Activated naive CD8-positive, alpha-beta T cell treated with anti-CD3 and anti-CD28 coated beads for 36 hours (primary cell): Measurements from ENCODE around the gene ZNF681. TPM values are rescaled to one million over a fixed set of nuclear protein-coding genes. Genes with fewer than 3 reads are reported as not detected.
"Not testable (repeated sequence)": the region's sequence is repeated elsewhere in the genome, so short reads cannot be mapped to it uniquely, and the experiment has no call there.

Source experiments
- DNase-seq: peaks from one replicate; pipeline ENCODE4 v3.0.0; 2021
- H3K27ac Mint-ChIP-seq: one replicate; pipeline ENCODE4 v1.8.0; 2022; ENCODE audit warnings: mild to moderate bottlenecking, moderate library complexity, mixed read lengths
- H3K27me3 Mint-ChIP-seq: one replicate; pipeline ENCODE4 v1.8.0; 2022; ENCODE audit warnings: mild to moderate bottlenecking, mixed read lengths
- H3K36me3 Mint-ChIP-seq: one replicate; pipeline ENCODE4 v1.8.0; 2021; ENCODE audit warnings: mild to moderate bottlenecking, mixed read lengths
- H3K4me1 Mint-ChIP-seq: one replicate; pipeline ENCODE4 v1.8.0; 2021; ENCODE audit warnings: mixed read lengths
- H3K4me3 Mint-ChIP-seq: one replicate; pipeline ENCODE4 v1.8.0; 2022; ENCODE audit warnings: mild to moderate bottlenecking, moderate library complexity, mixed read lengths
- H3K9me3 Mint-ChIP-seq: one replicate; pipeline ENCODE4 v1.8.0; 2022; ENCODE audit warnings: mixed read lengths
- total RNA-seq, 2 experiments: library from RNA; stranded (reverse); gene quantifications; one replicate each; pipeline ENCODE4 v1.2.3, GENCODE V29; 2021

Gene ZNF681
- total RNA-seq, 2 experiments from 2014 or later: 5.0 to 5.8 TPM

GRCh38 chr19:23783636-23784035 lies 24.9 kb upstream of the ZNF681 start:
- peaks cover 3% of the 10 kb centered on the region for H3K9me3 Mint-ChIP-seq
- peaks cover 76% of the 10 kb centered on the region for H3K36me3 Mint-ChIP-seq
- H3K4me1 Mint-ChIP-seq: peaks cover 5% of the 10 kb centered on the region
- H3K4me3 Mint-ChIP-seq: no peak overlapping the region
- H3K27ac Mint-ChIP-seq: no peak overlapping the region
- DNase-seq: no peak
- no peaks in the 10 kb centered on the region for H3K27me3 Mint-ChIP-seq

DNA sequence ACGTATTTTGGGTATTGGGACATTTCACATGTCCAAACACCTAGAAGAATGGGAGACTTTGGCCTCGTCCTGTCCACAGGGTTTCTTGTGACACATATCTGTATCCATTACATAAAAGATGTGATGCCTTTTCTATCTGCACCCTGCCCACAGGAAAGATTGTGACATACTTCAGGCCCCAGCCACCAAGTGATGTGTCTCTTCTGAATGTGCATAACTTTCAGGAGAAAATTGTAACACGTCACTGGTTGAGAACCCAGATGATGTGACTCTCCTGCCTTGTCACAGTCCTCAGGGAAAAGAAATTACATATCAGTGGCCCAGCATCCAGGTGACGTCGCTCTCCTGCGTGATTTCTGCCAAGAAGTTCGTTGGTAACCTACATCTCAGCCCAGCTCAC lies 21.0 kb upstream of the ZNF681 start:
- Mint-ChIP-seq H3K27ac (no peak overlapping the region), H3K36me3 (peaks cover 70% of the 10 kb centered on the region), H3K4me1 (peaks cover 14% of the 10 kb centered on the region), H3K9me3 (peaks cover 5% of the 10 kb centered on the region), H3K27me3 (no peaks in the 10 kb centered on the region), H3K4me3 (no peak overlapping the region)
- DNase-seq: no peak

- DNase-seq: no peak
- H3K27ac Mint-ChIP-seq: no peak overlapping the region
- H3K4me3 Mint-ChIP-seq: no peak overlapping the region
- peaks cover 13% of the 10 kb centered on the region for H3K4me1 Mint-ChIP-seq
- H3K9me3 Mint-ChIP-seq: peaks cover 5% of the 10 kb centered on the region
- H3K36me3 Mint-ChIP-seq: peaks cover 65% of the 10 kb centered on the region
- H3K27me3 Mint-ChIP-seq: no peaks in the 10 kb centered on the region
These were observed 19.9 kb upstream of the ZNF681 start for GRCh38 chr19:23778566-23778965.

DNA sequence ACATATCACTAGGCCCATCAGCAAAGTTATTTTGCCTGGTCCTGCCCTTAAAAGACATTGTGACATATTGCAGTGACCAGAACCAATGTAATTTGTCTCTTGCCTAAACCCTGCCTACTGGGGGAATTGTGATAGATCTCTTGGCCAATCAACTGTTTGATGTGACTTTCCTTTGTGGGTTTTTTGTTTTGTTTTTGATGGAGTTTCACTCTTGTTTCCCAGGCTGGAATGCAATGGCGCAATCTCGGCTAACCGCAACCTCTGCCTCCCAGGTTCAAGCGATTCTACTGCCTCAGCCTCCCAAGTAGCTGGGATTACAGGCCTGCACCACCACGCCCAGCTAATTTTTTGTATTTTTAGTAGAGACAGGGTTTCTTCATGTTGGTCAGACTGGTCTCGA lies 19.3 kb upstream of the ZNF681 start:
- not testable (repeated sequence) for H3K4me3 Mint-ChIP-seq, H3K9me3 Mint-ChIP-seq, H3K27me3 Mint-ChIP-seq, H3K27ac Mint-ChIP-seq, DNase-seq
- peaks cover 15% of the 10 kb centered on the region for H3K4me1 Mint-ChIP-seq
- peaks cover 65% of the 10 kb centered on the region for H3K36me3 Mint-ChIP-seq

GRCh38 chr19:23777216-23777615 lies 18.5 kb upstream of the ZNF681 start:
- Mint-ChIP-seq H3K4me3 (no peak overlapping the region), H3K27me3 (no peaks in the 10 kb centered on the region), H3K9me3 (peaks cover 5% of the 10 kb centered on the region), H3K4me1 (peaks cover 20% of the 10 kb centered on the region), H3K36me3 (peaks cover 62% of the 10 kb centered on the region), H3K27ac (peak overlapping the region; percentile 7)
- no peak for DNase-seq

- H3K27ac Mint-ChIP-seq: peak overlapping the region; percentile 7
- DNase-seq: no peak
- peaks cover 5% of the 10 kb centered on the region for H3K9me3 Mint-ChIP-seq
- peaks cover 62% of the 10 kb centered on the region for H3K36me3 Mint-ChIP-seq
- H3K4me1 Mint-ChIP-seq: peaks cover 25% of the 10 kb centered on the region
- no peaks in the 10 kb centered on the region for H3K27me3 Mint-ChIP-seq
- no peak overlapping the region for H3K4me3 Mint-ChIP-seq
These were observed 18.0 kb upstream of the ZNF681 start for GRCh38 chr19:23776507-23777205.

GRCh38 chr19:23774524-23774971 lies 15.9 kb upstream of the ZNF681 start:
- Mint-ChIP-seq H3K9me3 (peaks cover 6% of the 10 kb centered on the region), H3K36me3 (peaks cover 71% of the 10 kb centered on the region), H3K27ac (no peak overlapping the region), H3K4me3 (no peak overlapping the region), H3K27me3 (no peaks in the 10 kb centered on the region), H3K4me1 (peaks cover 38% of the 10 kb centered on the region)
- no peak for DNase-seq

DNA sequence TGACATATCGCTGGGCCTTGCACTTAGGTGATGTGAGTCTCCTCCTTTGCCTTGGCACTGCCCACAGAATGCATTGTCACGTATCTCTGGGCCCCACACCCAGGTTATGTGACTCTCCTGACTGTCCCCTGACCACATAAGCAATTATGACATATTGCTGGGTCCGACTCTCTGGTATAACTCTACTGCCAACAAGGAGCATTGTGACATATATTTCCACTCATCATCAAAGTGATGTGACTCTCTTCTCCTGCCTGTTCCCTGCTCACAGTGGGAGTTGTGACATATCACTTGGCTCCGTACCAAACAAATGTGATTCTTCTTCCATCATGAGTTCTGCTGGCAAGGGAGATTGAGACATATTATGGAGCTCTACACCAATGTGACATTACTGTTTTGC lies 15.4 kb upstream of the ZNF681 start:
- H3K36me3 Mint-ChIP-seq: peaks cover 68% of the 10 kb centered on the region
- H3K27ac Mint-ChIP-seq: no peak overlapping the region
- peaks cover 6% of the 10 kb centered on the region for H3K9me3 Mint-ChIP-seq
- no peak overlapping the region for H3K4me3 Mint-ChIP-seq
- peaks cover 38% of the 10 kb centered on the region for H3K4me1 Mint-ChIP-seq
- no peak for DNase-seq
- H3K27me3 Mint-ChIP-seq: no peaks in the 10 kb centered on the region

GRCh38 chr19:23772675-23773063 lies 14.0 kb upstream of the ZNF681 start:
- H3K4me3 Mint-ChIP-seq: no peak overlapping the region
- peaks cover 3% of the 10 kb centered on the region for H3K9me3 Mint-ChIP-seq
- H3K27me3 Mint-ChIP-seq: no peaks in the 10 kb centered on the region
- peaks cover 62% of the 10 kb centered on the region for H3K36me3 Mint-ChIP-seq
- DNase-seq: no peak
- H3K27ac Mint-ChIP-seq: no peak overlapping the region
- H3K4me1 Mint-ChIP-seq: peaks cover 34% of the 10 kb centered on the region

DNA sequence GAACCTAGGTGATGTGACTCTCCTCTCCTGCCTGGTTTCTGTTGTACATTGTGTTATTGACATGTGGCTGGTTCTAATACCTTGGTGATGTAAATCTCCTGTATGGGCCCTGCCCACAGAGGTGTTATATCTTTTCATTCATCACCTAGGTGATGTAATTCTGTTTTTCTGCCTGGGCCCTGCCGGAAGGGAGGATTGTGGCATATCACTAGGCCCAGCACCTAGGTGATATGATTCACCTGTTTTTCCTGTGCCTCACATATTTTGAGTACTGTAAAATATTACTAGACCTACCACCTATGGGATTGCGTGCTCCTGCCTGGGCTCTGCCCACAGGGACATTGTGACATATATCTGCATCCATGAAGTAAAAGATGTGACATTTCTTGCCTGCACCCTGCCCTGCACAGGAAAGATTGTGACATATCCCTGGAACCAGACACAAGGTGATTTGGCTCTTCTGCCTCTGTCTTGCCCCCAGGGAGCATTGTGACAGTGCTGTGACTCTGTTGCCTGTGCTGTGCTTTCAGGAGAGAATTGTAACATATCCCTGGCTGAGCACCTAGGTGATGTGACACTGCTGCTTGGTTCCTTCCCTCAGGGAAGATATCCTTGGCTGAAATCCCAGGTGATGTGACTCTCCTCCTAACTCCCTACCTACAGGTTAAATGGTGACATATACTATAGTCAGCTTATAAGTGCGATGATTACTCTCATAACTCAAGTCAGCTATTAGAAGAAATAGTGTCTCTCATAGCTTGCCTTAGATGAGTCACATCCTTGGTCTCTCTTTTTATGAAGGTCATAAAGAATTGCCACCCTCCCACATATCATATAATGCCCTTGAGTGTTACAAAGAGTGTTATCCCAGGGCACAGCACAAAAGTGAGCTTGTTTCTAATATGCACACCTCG lies 13.3 kb upstream of the ZNF681 start:
- peaks cover 31% of the 10 kb centered on the region for H3K4me1 Mint-ChIP-seq
- H3K27me3 Mint-ChIP-seq: no peaks in the 10 kb centered on the region
- H3K36me3 Mint-ChIP-seq: peaks cover 60% of the 10 kb centered on the region
- DNase-seq: no peak
- peaks cover 3% of the 10 kb centered on the region for H3K9me3 Mint-ChIP-seq
- no peak overlapping the region for H3K4me3 Mint-ChIP-seq
- peak overlapping the region; percentile 31 for H3K27ac Mint-ChIP-seq

- H3K4me1 Mint-ChIP-seq: peaks cover 29% of the 10 kb centered on the region
- DNase-seq: no peak
- no peak overlapping the region for H3K4me3 Mint-ChIP-seq
- peaks cover 3% of the 10 kb centered on the region for H3K9me3 Mint-ChIP-seq
- no peaks in the 10 kb centered on the region for H3K27me3 Mint-ChIP-seq
- H3K36me3 Mint-ChIP-seq: peaks cover 56% of the 10 kb centered on the region
- H3K27ac Mint-ChIP-seq: peak overlapping the region; percentile 31
These were observed 12.6 kb upstream of the ZNF681 start for GRCh38 chr19:23771316-23771715.

DNA sequence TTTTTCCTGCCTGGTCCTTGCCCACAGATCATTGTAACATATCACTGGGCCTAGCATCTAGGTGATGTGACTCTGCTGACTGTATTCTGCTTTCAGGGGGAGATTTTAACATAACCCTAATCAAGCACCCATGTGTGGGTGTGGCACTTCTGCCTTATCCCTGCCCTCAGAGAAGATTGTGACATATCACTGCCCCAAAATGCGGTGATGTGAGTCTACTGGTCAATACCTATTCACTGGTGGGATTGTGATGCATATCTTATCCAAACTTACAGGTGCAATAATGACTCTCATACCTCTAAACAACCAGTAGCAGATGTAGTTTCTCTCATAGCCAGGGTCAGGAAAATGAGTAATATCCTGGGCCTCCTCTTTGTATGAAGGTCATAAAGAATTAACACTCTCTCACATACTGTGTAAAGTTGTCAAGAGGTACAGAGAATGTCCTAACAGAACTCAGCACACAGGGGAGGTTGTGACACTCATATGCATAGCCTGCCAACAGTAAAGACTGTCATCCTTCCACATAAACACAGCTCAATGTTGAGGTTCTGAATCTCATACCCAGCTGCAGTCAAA lies 12.1 kb upstream of the ZNF681 start:
- Mint-ChIP-seq H3K4me3 (no peak overlapping the region), H3K36me3 (peaks cover 53% of the 10 kb centered on the region), H3K27me3 (no peaks in the 10 kb centered on the region), H3K4me1 (peaks cover 29% of the 10 kb centered on the region), H3K27ac (peak overlapping the region; percentile 11), H3K9me3 (peaks cover 5% of the 10 kb centered on the region)
- DNase-seq: no peak

DNA sequence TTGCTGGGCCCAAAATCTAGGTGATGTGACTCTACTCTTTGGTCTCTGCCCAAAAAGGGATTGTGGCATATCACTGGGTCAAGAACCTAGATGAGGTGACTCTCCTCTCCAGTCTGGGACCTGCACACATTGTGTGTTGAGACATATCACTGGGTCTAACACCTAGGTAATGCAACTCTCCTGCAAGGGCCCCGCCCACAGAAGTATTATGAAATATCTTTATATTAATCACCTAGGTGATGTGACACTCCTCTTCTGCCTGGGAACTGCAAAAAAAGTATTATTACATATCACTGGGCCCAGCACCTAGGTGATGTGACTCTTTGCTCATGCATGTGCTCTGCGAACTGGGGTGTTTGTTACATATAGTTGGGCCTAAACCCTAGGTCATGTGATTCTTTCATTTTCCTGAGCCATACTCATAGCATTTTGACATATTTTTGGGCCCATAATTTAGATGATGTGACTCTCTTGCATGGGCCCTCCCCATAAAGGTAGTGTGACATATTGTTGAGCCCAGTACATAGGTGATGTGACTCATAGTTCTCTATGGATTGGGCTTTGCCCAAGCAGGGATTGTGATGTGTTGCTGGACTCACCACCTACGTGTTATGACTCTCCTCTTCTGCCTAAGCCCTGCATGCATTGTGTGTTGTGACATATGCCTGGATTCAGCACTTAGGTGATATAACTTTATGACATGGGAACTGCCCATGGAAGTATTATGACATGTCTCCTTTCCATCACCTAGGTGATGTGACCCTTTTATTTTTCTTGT lies 11.2 kb upstream of the ZNF681 start:
- no peak overlapping the region for H3K4me3 Mint-ChIP-seq
- peaks cover 33% of the 10 kb centered on the region for H3K4me1 Mint-ChIP-seq
- no peak overlapping the region for H3K27ac Mint-ChIP-seq
- no peaks in the 10 kb centered on the region for H3K27me3 Mint-ChIP-seq
- peaks cover 58% of the 10 kb centered on the region for H3K36me3 Mint-ChIP-seq
- H3K9me3 Mint-ChIP-seq: peaks cover 7% of the 10 kb centered on the region
- no peak for DNase-seq

DNA sequence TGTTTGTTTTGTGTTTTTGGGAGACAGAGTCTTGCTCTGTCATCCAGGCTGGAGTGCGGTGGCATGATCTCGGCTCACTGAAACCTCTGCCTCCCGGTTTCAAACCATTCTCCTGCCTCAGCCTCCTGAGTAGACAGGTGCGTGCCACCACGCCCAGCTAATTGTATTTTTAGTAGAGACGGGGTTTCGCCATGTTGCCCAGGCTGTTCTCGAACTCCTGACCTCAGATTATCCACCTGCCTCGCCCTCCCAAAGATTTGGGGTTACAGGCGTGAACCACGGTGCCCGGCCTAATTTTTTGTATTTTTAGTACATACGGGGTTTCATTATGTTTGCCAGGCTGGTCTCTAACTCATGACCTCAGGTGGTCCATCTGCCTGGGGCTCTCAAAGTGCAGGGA lies 8.3 kb upstream of the ZNF681 start:
- Mint-ChIP-seq H3K4me1 (peaks cover 34% of the 10 kb centered on the region), H3K4me3 (no peak overlapping the region), H3K36me3 (peaks cover 53% of the 10 kb centered on the region), H3K9me3 (peaks cover 7% of the 10 kb centered on the region), H3K27ac (no peak overlapping the region), H3K27me3 (no peaks in the 10 kb centered on the region)
- no peak for DNase-seq

GRCh38 chr19:23764781-23765180 lies 6.1 kb upstream of the ZNF681 start:
- no peak for DNase-seq
- Mint-ChIP-seq H3K36me3 (peaks cover 32% of the 10 kb centered on the region), H3K9me3 (peaks cover 3% of the 10 kb centered on the region), H3K27ac (peak overlapping the region; percentile 45), H3K4me1 (peaks cover 27% of the 10 kb centered on the region), H3K4me3 (no peak overlapping the region), H3K27me3 (no peaks in the 10 kb centered on the region)
